Adipocyte (in vitro differentiated cells): ENCODE measurements around the gene BMP6.
"Not testable (repeated sequence)": the region's sequence is repeated elsewhere in the genome, so short reads cannot be mapped to it uniquely, and the experiment has no call there.

Source experiments
- DNase-seq: peaks from one replicate; pipeline ENCODE4 v3.0.0-alpha.2; 2015; ENCODE audit warnings: low read depth
- H3K27me3 ChIP-seq: replicated peaks from 2 replicates; pipeline ENCODE4 v1.7.0; 2013; ENCODE audit warnings: mild to moderate bottlenecking, low read length, moderate library complexity; ENCODE audit not compliant: control insufficient read depth, insufficient read depth
- H3K36me3 ChIP-seq: 2 replicates; pipeline ENCODE4 v1.7.0; 2013; ENCODE audit warnings: low read length, mild to moderate bottlenecking, moderate library complexity; ENCODE audit not compliant: control insufficient read depth, insufficient read depth, severe bottlenecking
- H3K4me1 ChIP-seq: 2 replicates; pipeline ENCODE4 v1.7.0; 2013; ENCODE audit warnings: mild to moderate bottlenecking, low read length, moderate library complexity; ENCODE audit not compliant: control insufficient read depth, insufficient read depth
- H3K4me3 ChIP-seq: 2 replicates; pipeline ENCODE4 v1.7.0; 2013; ENCODE audit warnings: mild to moderate bottlenecking, low read length, moderate library complexity
- H3K9ac ChIP-seq: 2 replicates; pipeline ENCODE4 v1.7.0; 2013; ENCODE audit warnings: mild to moderate bottlenecking, low read length, moderate library complexity
- H3K9me3 ChIP-seq: 2 replicates; pipeline ENCODE4 v1.7.0; 2013; ENCODE audit warnings: mild to moderate bottlenecking, low read length, moderate library complexity; ENCODE audit not compliant: control insufficient read depth

BMP6 gene

DNA sequence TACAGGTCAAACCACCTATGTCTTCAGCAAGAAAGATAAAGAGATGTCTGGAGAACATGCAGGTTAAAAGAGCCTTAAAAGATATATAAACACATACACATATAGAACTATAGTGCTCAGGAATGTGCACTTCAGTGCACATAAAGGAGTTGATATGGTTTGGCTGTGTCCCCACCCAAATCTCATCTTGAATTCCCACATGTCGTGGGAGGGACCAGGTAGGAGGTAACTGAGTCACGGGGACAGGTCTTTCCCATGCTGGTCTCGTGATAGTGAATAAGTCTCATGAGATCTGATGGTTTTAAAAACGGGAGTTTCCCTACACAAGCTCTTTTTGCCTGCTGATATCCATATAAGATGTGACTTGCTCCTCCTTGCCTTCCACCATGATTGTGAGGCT lies 166.5 kb downstream of the BMP6 start:
- H3K36me3 ChIP-seq = peaks cover 100% of the 10 kb centered on the region
- H3K27me3 ChIP-seq, H3K9me3 ChIP-seq, H3K4me1 ChIP-seq, DNase-seq, H3K4me3 ChIP-seq, H3K9ac ChIP-seq: not testable (repeated sequence)

DNA sequence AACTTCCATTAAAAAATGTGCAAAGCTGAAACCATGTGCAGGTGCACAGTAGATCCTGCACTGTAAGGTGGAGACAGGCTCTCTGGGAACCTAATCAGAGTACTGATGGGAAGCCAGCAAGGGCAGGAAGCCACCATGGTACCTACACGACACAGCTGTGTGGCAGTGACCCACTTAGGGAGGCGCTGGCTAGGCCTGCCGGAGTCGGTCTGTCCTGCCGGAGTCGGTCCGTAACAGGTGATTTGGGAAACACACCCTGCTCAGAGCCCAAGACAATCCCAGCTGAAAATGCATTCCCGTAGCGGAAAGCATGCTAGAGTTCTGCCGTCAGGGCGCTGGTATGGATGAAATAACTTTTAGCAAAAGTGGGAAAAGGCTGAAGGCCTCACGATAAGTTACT lies 167.4 kb downstream of the BMP6 start:
- Histone ChIP-seq H3K36me3 (peaks cover 100% of the 10 kb centered on the region), H3K27me3 (no peaks in the 10 kb centered on the region)
- no peak for DNase-seq

DNA sequence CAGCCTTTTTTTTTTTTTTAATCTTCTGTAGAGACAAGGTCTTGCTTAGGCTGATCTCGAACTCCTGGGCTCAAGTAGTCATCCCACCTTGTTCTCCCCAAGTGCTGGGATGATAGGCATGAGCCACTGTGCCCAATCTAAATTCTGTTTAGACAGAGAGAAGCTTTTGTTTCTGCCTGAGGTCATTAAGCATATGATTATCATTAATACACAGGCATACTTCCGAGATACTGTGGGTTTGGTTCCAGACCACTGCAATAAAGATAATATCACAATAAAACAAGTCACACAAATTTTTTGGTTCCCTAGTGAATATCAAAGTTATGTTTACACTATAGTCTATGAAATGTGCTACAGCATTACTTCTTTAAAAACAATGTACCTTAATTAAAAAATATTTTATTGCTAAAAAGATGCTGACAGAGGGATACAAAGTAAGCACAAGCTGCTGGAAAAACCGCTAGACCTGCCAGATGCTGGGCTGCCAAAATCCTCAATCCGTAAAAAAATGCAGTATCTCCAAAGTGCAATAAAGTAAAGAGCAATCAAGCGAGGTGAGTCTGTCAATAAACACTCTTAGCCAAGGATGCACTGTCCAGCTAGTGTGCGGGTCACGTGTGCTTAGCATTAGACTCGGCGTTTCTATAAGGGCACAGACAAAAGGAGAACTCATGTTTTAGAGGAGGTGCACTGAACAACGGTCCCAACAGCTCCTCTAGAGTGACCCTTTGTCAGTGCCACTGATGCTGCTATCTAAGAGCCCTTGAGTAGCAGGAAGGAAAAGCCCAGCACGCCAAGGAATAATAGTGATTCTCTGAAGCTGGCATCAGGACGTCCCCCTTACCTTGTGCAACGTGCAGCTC lies 168.6 kb downstream of the BMP6 start:
- Histone ChIP-seq H3K4me3 (no peak overlapping the region), H3K36me3 (peaks cover 99% of the 10 kb centered on the region), H3K9me3 (no peaks in the 10 kb centered on the region), H3K4me1 (no peaks in the 10 kb centered on the region), H3K27me3 (no peaks in the 10 kb centered on the region), H3K9ac (no peak overlapping the region)
- no peak for DNase-seq

More for the DNA sequence above, 167.4 kb downstream of the BMP6 start:
- no peak overlapping the region for H3K9ac ChIP-seq
- H3K4me3 ChIP-seq = no peak overlapping the region
- no peaks in the 10 kb centered on the region for H3K4me1 ChIP-seq
- no peaks in the 10 kb centered on the region for H3K9me3 ChIP-seq

DNA sequence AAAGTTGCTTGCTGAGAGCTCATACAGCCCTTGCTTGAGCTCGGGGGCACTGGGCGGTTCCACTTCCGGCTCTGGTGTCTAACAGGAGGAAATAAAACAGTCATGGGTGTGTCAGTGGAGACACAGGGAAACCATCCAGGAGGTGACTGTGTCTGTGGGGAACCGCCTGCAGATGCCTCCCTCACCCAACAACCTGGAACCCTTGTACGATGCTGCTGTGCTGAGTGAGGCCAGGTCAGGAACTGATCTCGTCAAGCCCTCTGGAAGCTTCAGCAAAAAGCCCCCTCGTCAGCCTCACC lies 169.2 kb downstream of the BMP6 start:
- H3K27me3 ChIP-seq = no peaks in the 10 kb centered on the region
- DNase-seq = no peak
- H3K9ac ChIP-seq = no peak overlapping the region
- no peaks in the 10 kb centered on the region for H3K4me1 ChIP-seq
- peaks cover 99% of the 10 kb centered on the region for H3K36me3 ChIP-seq
- no peaks in the 10 kb centered on the region for H3K9me3 ChIP-seq
- no peak overlapping the region for H3K4me3 ChIP-seq

DNA sequence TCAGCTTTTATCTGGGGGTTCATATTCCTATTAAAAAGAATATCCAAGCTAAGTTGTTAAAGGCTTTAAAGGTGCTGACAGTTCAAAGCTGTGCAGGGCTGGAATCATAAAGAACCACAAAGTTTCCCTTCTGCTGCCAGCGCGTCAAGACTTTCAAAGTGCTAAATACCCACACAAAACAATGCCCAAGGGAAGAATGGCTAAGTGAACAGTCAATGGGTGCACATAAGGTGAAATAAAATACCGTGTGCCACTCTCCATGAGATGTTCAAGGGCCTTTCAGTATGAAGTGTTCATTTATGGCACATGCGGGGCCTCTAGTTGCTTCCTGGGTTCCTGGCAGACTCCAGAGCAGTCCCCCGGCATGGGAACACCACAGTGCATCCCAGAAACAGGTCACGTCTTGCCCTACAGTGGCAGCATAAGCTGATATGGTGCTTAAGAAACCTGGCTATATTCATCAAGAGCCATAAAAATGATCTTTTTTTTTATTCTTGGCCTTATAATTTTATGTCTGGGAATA lies 170.6 kb downstream of the BMP6 start:
- Histone ChIP-seq H3K4me1 (no peaks in the 10 kb centered on the region), H3K36me3 (peaks cover 99% of the 10 kb centered on the region), H3K27me3 (no peaks in the 10 kb centered on the region), H3K9ac (no peak overlapping the region), H3K9me3 (no peaks in the 10 kb centered on the region), H3K4me3 (no peak overlapping the region)
- DNase-seq = no peak

DNA sequence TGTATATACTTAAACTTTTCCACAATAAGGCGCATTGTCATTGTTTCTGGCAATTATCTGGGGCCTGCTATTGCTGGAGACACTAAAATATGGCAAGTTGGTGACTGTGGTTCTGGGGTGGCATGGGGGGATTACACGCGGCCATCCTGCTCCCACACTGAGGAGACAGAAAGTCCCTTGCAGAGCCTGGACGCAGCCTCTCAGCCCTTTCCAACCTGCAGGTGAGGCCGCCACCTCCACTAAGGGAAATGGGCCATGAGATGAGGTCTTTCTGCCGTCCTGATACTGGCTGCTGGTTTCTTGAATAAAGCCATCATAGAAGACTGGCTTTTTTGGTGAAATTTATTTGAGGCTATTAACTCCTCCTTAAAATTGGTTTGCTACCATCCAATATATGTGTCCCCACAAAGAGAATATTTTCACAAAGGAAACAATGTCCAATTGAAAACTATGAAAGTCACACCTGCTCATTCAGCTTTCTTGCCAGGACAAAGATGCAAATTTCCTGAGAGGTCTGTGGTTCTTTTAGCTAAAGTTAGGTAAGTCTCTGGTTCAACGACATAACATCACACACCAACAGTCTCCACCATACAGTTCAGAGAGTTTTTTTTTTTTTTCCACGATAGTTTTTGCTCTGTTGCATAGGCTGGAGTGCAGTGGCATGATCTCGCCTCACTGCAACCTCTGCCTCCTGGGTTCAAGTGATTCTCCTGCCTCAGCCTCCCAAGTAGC lies 171.7 kb downstream of the BMP6 start:
- H3K9me3 ChIP-seq = no peaks in the 10 kb centered on the region
- no peaks in the 10 kb centered on the region for H3K27me3 ChIP-seq
- DNase-seq = no peak
- no peak overlapping the region for H3K9ac ChIP-seq
- H3K4me3 ChIP-seq = no peak overlapping the region
- H3K4me1 ChIP-seq = no peaks in the 10 kb centered on the region
- peaks cover 99% of the 10 kb centered on the region for H3K36me3 ChIP-seq

DNA sequence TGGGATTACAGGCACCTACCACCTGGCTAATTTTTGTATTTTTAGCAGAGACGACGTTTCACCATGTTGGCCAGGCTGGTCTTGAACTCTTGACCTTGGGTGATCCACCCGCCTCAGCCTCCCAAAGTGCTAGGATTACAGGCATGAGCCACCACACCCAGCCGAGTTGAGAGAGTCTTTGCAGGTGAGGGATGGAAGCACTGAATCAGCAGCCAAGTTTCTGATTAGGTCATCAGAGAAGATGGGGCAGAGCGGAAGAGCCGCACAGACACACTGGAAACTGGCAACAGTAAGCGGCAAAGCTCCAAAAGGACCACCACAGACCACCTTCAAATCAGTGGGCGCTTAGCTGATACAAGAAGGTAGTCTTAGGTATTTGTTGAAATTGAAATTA lies 172.3 kb downstream of the BMP6 start:
- H3K4me3 ChIP-seq, H3K4me1 ChIP-seq, DNase-seq, H3K27me3 ChIP-seq, H3K9ac ChIP-seq, H3K9me3 ChIP-seq: not testable (repeated sequence)
- peaks cover 99% of the 10 kb centered on the region for H3K36me3 ChIP-seq

DNA sequence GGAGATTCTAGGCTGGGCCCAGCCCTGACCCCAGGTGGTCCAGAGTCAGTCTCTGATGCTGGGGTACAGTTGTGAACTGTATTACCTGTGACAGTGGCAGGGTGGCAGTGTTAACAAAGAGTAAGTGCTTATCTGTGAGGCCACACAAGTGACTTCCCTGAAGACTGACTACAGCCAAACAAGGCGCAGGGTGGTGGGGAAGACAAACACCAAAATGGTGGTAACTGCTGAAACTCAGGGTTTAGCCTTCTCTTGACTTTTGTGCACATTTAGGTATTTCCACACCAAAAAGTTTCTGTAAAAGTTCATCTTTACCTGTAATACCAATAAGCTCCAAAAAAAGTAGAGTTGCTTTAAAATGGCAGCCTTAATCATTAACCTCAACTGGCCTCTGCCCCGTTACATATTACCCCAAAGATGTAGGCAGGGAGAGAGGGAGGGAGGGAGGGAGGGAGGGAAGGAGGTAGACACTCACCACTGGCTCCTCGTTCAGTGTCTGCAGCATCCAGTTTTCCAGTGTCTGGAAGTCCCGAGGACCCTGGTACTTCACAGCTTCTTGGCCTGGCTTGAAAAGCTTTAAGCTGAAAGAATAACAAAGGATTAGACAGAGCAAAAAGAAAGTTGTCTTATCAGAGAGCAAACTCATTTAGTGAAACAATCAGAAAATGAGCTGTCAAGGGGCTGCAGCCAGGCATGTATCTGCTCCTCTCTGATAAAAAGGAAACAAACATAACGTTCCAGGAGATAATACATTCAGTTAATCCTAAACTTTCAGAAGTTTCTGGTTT lies 173.4 kb downstream of the BMP6 start:
- Histone ChIP-seq H3K4me3 (no peak overlapping the region), H3K9ac (no peak overlapping the region), H3K4me1 (no peaks in the 10 kb centered on the region), H3K27me3 (no peaks in the 10 kb centered on the region), H3K36me3 (peaks cover 99% of the 10 kb centered on the region), H3K9me3 (no peaks in the 10 kb centered on the region)
- DNase-seq = no peak

DNA sequence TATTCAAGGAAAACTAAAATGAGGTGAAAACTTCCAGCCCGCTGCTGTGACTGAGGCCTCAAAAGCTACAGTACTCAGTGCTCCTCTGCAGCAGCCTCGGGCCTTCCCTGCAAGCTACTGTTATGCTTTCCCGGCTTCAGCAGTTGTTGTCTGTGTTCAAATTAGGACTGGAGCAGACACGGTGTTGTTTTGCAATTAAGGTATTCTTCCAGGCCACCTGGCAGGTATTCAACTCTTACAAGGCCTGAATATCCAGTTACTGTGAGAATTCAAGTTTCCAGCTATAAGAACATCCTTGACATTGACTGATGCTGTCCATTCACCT lies 174.0 kb downstream of the BMP6 start:
- no peak for DNase-seq
- peaks cover 99% of the 10 kb centered on the region for H3K36me3 ChIP-seq
- H3K27me3 ChIP-seq = no peaks in the 10 kb centered on the region

DNA sequence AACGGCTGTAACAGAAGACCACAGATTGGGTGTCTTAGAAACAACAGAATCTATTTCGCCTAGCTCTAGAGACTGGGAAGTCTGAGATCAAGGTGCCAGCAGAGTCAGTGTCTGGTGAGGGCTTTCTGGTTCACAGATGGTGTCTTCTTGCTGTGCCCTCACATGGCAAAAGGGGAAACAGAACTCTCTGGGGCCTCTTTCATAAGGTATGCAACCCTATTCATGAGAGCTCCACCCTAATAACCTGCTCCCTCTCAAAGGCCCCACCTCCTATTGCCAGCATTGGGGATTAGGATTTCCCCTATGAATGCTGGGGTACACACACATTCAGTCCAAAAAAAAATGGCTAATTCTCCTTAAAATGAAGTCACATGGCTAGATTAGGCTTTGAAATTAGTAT lies 174.7 kb downstream of the BMP6 start:
- Histone ChIP-seq H3K4me3 (no peak overlapping the region), H3K36me3 (peaks cover 92% of the 10 kb centered on the region), H3K9me3 (no peaks in the 10 kb centered on the region), H3K4me1 (peaks cover 9% of the 10 kb centered on the region), H3K27me3 (no peaks in the 10 kb centered on the region), H3K9ac (no peak overlapping the region)
- no peak for DNase-seq

More for the DNA sequence above, 174.0 kb downstream of the BMP6 start:
- no peaks in the 10 kb centered on the region for H3K9me3 ChIP-seq
- H3K4me1 ChIP-seq = peaks cover 2% of the 10 kb centered on the region
- H3K4me3 ChIP-seq = no peak overlapping the region
- no peak overlapping the region for H3K9ac ChIP-seq

DNA sequence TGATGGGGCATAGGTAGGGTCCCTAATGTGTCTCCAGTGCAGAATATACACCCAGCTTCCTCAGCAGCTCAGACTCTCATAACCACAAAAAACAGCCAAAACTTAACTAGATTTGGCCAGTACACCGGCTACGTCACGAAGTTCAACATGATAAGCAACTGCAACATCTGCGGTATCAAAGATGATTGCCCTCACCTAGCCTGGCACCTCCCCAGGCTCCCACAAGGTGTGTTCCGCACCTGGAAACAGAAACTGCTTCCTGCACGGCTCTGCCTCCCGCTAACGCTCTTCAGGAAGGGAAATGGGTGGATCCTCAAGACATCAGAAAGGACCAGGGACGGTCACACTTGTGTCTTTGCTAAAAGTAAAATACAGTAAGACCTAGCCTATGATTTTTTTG lies 175.2 kb downstream of the BMP6 start:
- Histone ChIP-seq H3K9ac (no peak overlapping the region), H3K4me1 (peaks cover 12% of the 10 kb centered on the region), H3K36me3 (peaks cover 87% of the 10 kb centered on the region), H3K4me3 (no peak overlapping the region), H3K9me3 (no peaks in the 10 kb centered on the region), H3K27me3 (no peaks in the 10 kb centered on the region)
- no peak for DNase-seq
